Occipital lobe (tissue), 2 donors: Measurements from ENCODE around the gene SYT9. TPM values are rescaled to one million over a fixed set of nuclear protein-coding genes. Genes with fewer than 3 reads are reported as not detected.
"Not testable (repeated sequence)": the region's sequence is repeated elsewhere in the genome, so short reads cannot be mapped to it uniquely, and the experiment has no call there.

Experiments
- DNase-seq: peaks from one replicate; lab custom pipeline; 2025; lab: John Stamatoyannopoulos, UW
- total RNA-seq: library from RNA; depleted of rRNA; stranded (reverse); fragments of >200 nt; gene quantifications from one replicate; pipeline ENCODE4 v1.2.3, GENCODE V29; 2014

The SYT9 gene
- total RNA-seq, 1 donor from 2014 or later: 4.7 TPM

DNA sequence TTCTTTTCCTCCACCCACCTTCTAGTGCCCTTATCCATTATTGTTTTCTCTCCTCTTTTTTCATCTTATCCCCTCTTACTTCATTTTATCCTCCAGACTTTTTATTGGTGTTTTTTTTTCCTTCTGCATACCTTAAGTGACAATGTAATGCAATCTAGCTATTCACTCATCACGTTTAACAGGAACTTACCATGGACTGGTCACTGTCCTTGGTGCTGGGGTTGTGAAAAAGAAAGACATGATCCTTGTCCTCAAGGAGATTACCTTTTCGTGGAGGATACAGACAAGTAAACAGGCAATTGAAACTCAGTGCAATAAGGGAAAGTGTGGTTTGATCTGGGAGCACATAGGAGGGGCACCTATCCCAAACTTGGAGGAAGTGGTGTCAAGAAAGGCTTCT, 20.7 kb downstream of the SYT9 start:
- DNase-seq: no peak

DNA sequence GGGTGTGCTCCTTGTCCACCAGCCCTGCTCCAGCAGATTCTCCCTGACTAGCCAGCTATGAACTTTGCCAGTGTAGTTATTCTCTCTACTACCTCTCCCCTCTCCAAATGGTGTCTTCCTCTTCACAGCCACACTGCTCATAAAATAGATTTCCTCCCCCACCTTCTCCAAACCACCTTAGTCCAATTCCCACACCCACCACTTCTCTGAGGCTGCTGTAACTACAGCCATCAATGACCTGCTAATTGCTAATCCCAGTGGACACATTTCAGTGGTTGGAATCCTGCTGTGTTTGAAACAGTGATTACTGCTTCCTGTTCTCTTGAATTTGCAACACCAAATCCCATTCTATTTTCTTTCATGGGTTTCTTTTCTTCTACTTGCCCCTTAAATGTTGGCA, 23.4 kb downstream of the SYT9 start:
- DNase-seq: no peak

DNA sequence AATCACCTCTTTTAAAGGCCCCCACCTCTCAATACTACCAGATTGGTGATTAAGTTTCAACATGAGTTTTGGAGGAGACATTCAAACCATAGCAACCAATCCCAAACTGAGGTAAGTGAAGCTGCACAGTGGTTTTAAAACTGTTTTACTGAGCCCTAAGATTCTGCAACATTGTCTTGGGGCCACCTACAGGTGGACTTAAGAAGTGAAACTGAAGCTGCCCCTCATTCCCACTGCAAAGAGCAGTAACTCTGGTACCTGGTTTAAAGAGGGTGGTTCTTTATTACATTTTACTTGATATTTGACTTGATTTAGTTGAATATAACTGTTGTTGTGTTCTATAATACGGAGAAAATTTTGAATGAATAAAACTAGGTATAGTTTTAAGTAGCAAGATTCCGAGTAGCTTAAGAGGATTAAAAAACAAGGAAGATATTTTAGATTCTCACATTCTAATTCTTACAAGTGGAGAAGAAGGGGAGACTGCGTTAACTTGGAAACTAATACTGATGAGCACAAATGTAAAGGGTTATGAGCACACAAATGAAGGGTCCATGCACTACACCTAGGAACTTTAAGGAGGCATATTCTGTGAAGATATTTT, 26.7 kb downstream of the SYT9 start:
- DNase-seq: no peak

DNA sequence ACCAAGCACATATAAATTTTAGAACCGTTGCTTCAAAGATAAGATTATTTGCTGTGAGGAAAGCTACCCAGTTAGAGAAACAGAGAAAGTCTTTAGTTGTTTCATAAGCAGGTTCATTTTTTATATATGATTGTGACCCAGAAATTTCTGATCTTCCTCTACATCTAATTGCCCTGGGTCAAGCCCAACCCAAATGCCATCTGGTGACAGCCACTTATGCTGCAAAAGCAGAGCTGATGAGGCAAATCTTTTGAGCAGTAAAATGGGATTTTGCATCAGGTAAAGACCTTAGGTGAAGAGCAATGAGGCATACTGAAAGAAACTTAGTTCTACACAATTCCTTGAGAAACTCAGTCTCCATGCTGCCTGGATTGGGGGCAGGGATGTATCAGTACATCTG, 28.0 kb downstream of the SYT9 start:
- DNase-seq: no peak

DNA sequence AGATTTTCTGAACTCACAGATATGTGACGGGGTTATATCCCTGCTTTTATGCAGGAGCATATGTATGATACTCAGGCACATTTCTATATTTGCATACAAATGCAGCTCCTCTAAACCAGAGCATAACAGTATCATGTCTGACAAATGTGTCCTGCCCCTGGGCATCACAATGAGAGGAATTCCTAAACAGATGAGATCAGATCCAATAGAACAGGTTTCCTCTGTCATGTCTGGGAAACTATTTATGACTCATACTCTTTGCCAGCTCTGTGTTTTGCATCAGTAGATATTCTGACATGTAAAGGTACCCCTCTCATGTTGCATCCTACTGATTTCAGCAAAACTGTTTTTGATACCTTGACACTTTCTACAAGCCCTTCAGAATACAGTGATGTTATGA, 29.4 kb downstream of the SYT9 start:
- DNase-seq: no peak

DNA sequence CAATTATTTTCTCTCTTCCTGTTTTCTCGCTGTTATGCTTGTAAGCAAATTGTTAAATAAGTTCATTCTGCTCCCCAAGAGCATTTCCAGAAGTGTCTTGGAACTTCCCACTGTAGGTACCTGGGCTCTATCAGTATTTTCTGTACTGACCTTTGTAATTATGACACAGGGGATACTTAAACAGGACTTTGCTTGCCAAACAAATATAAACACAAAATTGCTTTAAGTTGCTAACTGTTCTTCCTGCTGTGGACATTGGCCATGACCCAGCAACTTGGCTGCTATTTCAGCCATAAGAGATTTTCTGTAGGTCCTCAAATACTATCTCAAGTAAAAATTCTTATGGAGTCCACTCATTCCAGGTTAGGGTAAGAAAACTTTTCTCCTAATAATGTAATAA, 30.1 kb downstream of the SYT9 start:
- DNase-seq: no peak

DNA sequence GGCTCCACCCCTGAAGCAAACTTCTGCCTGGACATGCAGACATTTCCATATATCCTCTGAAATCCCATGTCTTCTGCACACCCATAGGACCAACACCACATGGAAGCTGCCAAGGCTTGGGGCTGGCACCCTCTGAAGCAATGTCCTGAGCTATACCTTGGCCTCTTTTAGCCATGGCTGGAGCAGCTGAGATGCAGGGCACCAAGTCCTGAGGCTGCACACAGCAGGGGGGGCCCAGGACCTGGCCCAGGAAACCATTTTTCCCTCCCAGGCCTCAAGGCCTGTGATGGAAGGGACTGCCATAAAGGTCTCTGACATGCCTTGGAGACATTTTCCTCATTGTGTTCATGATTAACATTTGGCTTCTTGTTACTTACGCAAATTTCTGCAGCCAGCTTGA, 34.5 kb downstream of the SYT9 start:
- no peak for DNase-seq

DNA sequence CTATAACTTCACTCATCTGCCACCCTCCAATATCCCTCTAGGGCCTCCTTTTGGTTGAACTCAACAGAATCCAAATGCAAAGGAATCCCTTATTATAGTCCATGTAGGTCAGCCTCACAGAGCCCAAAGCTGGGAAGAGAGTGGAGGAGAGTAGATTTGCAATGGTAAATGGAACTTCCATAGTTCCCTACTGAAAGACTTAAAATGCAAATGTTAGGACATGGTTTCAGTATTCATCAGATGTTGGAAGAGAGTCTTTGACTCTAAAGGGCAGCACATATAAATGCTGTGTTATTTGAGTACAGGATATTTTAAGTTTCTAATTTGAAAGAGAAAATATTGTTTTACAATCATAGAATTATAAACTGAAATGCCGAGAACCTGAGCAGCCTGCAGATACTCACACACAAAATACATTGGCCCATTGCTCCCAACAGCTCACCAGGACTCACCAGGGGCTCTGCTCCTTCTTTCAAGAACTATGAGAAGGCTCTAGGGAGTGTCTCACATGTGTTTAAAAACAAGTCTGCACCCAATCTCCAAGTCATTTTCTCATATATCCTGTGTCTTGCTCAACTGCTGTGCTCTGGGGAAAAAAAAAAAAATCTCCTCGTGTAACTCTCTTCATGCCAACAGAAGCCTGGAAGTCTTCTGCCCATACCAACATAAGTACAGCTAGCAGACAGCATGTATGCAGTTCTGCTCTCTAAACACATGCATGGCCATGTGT, 39.6 kb downstream of the SYT9 start:
- DNase-seq: no peak

DNA sequence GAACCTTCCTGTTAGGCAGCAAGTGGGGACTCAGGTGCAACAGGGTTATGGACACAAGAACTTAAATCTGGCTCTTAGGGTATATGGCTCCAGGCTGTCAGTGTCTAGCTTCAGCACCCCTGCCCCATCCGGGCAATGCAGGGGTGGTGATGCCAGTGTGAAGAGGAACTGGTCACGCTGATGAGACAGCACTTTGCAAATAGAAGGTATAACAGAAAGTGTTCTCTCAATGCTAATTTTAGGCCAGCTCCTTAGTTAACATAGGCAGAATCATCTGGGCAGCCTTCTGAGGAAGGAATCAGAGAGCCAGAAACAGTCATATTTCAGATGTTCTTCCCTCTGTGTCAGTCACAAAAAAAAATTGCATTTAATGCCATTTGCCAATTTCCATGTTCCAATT, 41.2 kb downstream of the SYT9 start:
- no peak for DNase-seq

DNA sequence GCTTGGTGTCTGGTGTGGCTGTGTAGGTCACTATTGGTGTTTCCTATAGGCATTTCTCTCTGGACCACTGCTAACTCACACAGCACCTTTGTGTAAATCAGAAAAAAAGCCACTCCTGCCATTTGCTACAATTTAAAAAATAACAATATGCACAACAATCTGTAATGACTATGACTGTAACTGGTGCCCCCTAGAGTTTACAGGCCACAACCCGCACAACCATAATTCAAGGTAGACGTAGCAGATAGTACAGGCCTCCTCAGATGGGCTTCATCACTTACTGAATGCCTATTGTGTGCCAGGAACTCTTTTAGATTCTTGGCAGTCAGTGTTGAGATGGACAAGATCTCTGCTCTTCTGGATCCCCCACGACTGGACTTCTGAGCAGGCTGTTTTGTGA, 47.7 kb downstream of the SYT9 start:
- DNase-seq: no peak

DNA sequence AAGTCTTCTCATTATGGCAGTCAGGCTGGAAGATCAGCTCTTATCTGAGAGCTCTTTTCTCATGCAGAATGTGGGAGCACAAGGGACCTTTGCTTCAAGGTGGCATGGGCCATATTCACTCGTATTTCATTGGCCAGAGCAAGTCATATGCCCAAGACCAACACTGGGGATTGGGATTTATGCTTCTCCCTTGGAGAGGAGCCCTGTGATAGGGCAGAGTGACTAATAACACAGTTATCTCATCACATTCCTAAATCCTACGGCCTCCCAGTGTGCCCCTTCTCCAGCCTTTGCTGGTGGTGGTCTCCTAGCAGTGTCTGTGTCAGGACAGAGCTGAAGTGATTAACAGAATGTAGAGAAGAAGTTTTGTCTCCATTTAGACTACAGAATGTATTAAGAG, 48.6 kb downstream of the SYT9 start:
- no peak for DNase-seq

DNA sequence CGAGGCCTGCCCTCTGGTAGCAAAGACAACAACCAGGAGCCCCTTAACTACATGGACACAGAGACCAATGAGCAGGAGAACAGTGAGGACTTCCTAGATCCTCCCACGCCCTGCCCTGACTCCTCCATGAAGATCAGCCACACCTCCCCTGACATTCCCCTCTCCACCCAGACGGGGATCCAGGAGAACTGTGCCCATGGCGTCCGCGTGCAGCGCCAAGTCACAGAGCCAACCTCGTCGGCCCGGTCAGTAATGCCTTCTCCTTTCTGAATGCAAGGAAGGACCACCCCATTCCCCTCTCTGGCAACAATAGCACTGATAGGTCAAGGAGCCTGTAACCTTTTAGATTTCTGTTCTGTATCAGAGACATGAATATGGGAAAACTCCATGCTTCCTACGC, 51.4 kb downstream of the SYT9 start:
- no peak for DNase-seq

DNA sequence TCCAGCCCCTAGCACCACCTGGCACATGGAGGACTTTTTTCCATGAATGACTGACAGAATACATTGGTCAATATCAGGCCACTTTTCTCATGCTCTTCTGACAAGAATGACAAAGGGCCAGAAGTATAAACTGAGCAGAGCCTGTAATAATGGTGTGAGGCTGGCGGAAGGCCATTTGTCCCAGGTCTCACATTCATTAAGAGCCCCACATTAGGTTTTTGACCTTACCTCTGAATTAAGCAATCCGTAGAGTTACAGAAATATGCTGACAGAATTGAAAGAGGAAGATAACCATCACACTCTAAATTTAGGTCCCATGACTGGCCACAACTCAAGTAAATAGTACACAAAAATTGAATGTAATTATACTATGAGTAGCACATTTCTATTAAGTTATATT, 55.2 kb downstream of the SYT9 start:
- DNase-seq: no peak

DNA sequence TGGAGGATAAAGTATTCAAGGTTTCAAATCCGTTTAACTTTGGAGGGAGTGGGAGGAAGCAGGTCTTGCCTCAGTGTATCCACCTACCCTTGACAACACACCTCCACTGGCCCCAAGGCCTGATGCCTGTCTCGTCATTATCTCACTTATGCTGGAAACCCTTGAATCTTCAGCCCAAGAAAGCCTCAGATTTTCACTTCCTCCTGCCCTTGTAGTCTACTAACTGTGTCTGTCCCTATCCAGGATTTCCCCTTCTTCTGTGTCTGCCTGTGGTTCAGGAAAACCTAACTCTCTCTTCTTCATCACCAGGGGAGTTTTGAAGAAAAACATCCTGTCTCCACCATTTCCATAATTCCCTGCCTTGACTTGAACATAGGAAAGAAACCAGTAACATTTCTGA, 56.1 kb downstream of the SYT9 start:
- no peak for DNase-seq

DNA sequence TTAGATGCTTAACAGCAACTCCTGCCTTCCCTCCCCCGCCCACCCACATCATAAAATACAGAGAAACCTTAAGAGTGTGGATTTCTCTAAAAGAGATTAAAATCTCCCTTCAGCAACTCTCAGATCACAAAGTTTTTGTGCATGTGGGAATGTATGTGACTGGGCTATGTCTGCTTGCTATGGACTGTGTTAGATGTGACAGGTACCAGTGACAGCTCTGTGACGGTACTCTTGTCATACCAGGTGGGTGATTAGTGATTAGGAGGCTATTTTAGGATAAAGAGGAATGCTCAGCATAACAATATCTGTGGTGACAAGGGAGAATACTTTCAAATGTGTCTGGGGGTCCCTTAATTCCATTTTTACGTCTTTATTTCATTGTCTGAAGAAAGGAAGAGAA, 60.2 kb downstream of the SYT9 start:
- no peak for DNase-seq

DNA sequence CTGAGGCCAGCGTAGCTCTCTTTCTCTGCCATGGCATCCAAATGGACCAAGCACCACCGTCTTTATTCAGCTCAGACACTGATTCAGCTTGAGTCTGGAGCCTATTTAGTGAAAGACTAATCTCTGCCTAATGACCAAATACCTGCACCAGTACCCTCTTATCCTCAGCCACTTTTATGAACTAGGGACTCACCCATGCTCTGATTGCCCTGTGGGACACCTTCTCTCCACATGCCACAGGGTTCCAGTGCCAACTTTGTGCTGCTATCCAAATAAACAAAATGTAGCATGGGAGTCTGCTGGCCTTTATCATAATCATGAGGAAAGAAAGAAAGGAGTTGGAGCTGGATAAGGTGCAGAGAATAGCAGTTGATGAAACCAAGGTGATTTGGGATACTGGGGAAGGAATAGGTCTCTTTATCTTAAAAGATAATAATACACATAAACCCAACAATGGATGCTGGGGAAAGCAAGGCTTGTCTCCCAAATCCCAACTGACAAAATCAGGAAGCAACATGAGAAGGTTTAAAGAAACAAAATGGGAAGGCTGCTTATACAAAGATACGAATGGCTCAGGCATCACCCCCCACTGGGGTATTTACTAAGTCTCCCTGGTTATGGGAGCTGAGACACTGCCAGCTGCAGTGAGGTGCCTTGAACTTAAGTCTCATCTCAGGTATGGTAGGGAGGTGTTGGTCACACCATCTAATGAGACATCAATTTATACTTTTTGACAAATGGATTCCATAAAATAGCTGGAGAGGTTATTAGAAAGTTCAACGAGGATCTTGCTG, 63.3 kb downstream of the SYT9 start:
- no peak for DNase-seq

DNA sequence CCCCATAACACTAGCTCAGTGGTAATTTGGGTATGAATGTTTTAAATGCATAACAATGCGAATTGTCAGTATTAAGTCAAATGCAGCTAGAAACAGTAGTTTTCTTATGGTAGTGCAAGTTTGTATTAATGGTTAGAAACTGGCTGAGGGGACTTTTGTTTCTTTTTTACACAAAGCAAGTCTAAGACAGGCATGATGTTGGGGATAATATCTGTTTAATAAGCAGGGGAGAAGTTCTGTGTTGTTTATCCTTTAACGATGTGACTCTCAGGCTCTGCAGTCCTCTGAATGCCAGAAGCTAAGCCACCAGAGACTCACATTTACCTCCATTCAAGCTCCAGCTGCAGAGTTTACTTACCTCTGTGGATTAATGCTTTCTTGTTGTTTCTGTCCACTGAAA, 67.8 kb downstream of the SYT9 start:
- DNase-seq: no peak

DNA sequence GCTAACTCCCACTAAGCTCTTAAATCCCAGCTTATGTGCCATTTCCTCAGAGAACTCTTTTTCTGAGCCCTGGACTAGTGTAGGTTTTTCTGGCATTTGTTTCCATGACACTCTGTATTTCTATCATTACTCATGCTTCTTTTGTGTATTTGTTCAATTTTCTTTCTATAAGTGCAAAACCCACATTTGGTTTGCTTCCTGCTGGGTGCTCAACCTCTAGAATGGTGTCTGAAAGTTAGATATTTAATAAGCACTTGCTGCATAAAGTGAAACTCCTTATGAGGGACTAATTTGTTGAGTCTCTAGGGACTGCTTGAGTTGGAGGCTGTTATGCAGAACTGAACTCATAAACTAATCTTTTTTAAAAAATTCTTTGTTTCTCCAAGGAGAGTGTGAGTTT, 68.6 kb downstream of the SYT9 start:
- no peak for DNase-seq

DNA sequence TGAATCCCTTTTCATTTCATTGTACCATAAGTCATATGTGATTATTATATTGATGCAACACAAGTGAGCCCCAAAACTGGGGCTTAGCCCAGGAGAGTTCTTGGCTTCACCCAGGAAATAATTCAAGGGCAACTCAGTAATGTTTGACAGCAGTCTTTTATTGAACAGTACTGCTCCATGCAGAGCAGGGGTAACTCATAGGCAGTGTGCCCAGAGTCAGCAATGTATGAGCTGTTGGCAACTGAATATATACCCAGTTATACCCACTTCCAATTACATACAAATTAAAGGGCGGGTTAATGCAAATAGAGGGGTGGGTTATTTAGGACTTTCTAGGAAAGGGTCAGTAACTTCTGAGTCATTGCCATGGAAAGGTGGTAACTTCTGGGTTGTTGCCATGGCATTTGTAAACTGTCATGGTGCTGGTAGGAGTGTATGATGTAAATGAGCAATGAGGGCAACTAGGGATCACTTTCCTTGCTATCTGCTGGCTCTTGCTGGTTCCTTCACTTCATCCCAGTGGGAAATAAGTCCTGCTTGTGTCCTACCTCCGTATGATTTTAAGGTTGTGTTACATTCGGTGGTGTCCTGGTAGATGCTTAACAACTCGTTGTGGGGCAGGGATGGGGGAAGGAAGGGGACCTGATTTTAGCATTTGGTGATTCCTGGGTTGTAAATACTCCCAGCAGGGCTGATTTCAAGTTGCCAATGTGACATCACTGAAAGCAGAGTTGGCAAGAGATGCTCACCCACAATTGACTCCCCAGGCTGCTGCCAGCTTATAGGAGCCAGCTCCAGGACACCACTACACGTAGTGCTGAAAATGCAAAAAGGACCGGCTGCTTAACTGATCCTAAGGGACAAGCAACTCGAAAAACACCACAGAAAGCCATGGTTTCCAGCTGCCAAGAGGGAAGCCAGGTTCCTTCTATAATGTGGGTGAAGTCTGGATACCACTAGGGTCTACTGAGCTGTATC, 70.1 kb downstream of the SYT9 start:
- no peak for DNase-seq

DNA sequence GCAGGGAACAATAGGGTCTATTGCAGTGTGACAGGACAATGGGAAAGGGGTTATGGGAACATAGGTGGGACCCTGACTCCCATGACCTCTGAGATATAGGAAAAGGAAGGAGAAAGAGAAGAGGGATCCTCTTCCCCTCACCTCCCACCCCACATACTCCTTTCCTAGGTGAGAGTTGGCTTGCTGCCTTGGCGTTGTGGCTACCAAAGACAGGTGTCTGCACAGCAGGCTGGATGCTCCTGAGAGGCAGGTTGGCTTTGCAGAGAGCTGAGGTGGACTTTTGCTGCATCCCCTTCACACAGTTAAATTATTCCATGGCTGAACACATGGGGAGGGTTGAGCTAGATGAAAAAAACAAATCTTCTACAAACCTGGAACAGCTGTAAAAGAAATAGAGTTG, 80.7 kb downstream of the SYT9 start:
- DNase-seq: no peak

DNA sequence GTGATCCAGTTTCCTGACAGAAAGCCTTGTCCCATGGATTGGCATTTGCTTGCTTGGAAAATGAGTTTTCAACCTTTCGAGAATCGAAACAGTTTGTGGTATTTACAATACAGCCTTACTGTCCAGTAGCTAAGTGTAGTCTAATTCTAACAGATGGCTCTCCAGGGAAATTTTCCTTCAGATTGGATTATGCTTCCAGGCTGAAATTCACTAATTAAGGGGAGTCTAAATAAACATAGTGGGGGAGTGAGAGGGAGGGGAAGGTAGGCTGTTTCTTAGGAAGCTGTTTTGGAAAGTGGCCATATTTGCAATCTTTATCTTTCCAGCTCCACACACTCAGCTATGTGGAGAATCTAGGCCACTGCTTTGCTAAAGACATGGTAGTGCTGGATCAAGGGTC, 81.3 kb downstream of the SYT9 start:
- DNase-seq: no peak

DNA sequence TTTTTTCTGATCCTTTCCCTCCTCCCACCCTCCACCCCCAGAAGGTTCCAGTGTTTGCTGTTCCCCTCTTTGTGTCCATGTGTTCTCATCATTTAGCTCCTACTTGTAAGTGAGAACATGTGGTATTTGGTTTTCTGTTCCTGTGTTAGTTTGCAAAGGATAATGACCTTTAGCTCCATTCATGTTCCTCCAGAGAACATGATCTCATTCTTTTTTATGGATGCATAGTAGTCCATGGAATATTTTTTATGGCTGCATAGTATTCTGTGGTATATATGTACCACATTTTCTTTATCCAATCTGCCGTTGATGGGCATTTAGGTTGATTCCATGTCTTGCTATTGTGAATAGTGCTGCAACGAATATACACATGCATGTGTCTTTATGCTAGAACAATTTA, 83.7 kb downstream of the SYT9 start:
- DNase-seq: not testable (repeated sequence)
